GM12872 (cell line): ENCODE results near the gene RSU1.

Source experiments
- CTCF ChIP-seq: IDR thresholded peaks from 3 replicates; pipeline ENCODE4 v1.5.1; 2011; ENCODE audit warnings: low read depth, mild to moderate bottlenecking, low read length, moderate library complexity; ENCODE audit not compliant: insufficient read depth

Gene RSU1

GRCh38 chr10:16751244-16751643 lies 66.0 kb downstream of the RSU1 start:
- no peak for TF ChIP-seq CTCF

- TF ChIP-seq CTCF: no peak
Observed at GRCh38 chr10:16750461-16750860, 66.8 kb downstream of the RSU1 start.

- no peak for TF ChIP-seq CTCF
Observed at GRCh38 chr10:16748749-16749148, 68.5 kb downstream of the RSU1 start.

- TF ChIP-seq CTCF: no peak
Observed at GRCh38 chr10:16746856-16747255, 70.4 kb downstream of the RSU1 start.

- no peak for TF ChIP-seq CTCF
Observed at GRCh38 chr10:16745061-16745460, 72.2 kb downstream of the RSU1 start.

GRCh38 chr10:16742165-16742960 lies 74.9 kb downstream of the RSU1 start:
- no peak for TF ChIP-seq CTCF

- no peak for TF ChIP-seq CTCF
Observed at GRCh38 chr10:16741540-16741939, 75.7 kb downstream of the RSU1 start.

GRCh38 chr10:16737420-16737819 lies 79.8 kb downstream of the RSU1 start:
- no peak for TF ChIP-seq CTCF
